Pancreas (tissue), 10 donors: ENCODE measurements around the gene SERP1. TPM values are rescaled to one million over a fixed set of nuclear protein-coding genes. Genes with fewer than 3 reads are reported as not detected.

Source experiments
- ATAC-seq, 4 donors: fragments of 200-7000 bp; cut with Tn5 transposase; one replicate each; pipeline versions ENCODE4 v1.8.0 to v1.9.1; 2020; ENCODE audit warnings: mild to moderate bottlenecking in 4 of 4, moderate library complexity in 4 of 4
- DNase-seq, 6 donors: peaks; one replicate each; pipeline ENCODE4 v3.0.0-alpha.2; 2020
- FAIRE-seq: peaks from 2 replicates; lab custom pipeline; 2012; peaks lifted over from hg19 to GRCh38; lab: Jason Lieb, UNC
- H3K27ac ChIP-seq, 4 donors: fragments of 200-600 bp; sonication (generic); 1 replicate in 3 of 4; 2 replicates in 1 of 4; pipeline versions ENCODE4 v1.5.0 to v1.8.0; 2020
- H3K27me3 ChIP-seq, 4 donors: fragments of 200-600 bp; one replicate each; pipeline ENCODE4 v1.8.0; 2021
- H3K36me3 ChIP-seq, 3 donors: fragments of 200-600 bp; sonication (generic) in 1 of 3; one replicate each; pipeline versions ENCODE4 v1.5.0 to v1.8.0; 2020 to 2021
- H3K4me1 ChIP-seq, 3 donors: fragments of 200-600 bp; one replicate each; pipeline ENCODE4 v1.8.0; 2021
- H3K4me3 ChIP-seq, 4 donors: fragments of 200-600 bp; sonication (generic) in 2 of 4; one replicate each; pipeline versions ENCODE4 v1.5.0 to v1.8.0; 2020 to 2021
- H3K9me3 ChIP-seq, 4 donors: fragments of 200-600 bp; one replicate each; pipeline ENCODE4 v1.8.0; 2021
- WGBS, 2 donors: extraction: QIAGEN DNeasy Blood & Tissue Kit; methylation state at CpG; one replicate each; pipeline ENCODE4 v1.1.7; 2013; 5-methylcytosine and 5-hydroxymethylcytosine counted together
- intact Hi-C, 3 donors: fragments of 100-400 bp; cut with DNase I; formaldehyde crosslinking; loops; one replicate each; pipeline versions ENCODE4 v1.11.1 to v1.14.2; 2022
- polyA plus RNA-seq, 2 donors: library from polyadenylated mRNA; stranded (reverse); fragments of 200-250 nt; gene quantifications; one replicate each; pipeline ENCODE4 v1.2.3, GENCODE V29; 2013
- total RNA-seq, 6 donors: library from RNA; stranded (reverse); fragmentation: NEBNext Ultra II Directional in 4 of 6; extraction: Animal tissue kit (Norgen Biotek cat#: 25700) in 4 of 6; gene quantifications; one replicate each; pipeline versions ENCODE4 v1.2.1 to v1.2.4, GENCODE V29; 2021 to 2023
- TF ChIP-seq, protein P1 (sequence below), 4 donors: fragments of 200-600 bp; sonication (generic) in 3 of 4; IDR thresholded peaks; one replicate each; pipeline versions ENCODE4 v1.5.0 to v1.8.0; 2021; ENCODE audit warnings: antibody characterized with exemption in 4 of 4
- donor health status: healthy with polysubstance abuse.
- donor health status: DM: no; HTN: no; CAD: no; lungs with moderate emphysema.
- donor health status: DM: no; HTN: no; CAD: no.
- donor health status: control.
- donor health status: control.
- donor health status: Bipolar disorder and iron deficiency.
- donor health status: DM: yes; HTN: yes; CAD: no.
- donor health status: DM: no; HTN: no; CAD: no.
- donor health status: DM: no; HTN: no; CAD: no.
- donor health status: DM: yes; HTN: yes; CAD: no.

SERP1 gene
- total and polyA plus RNA-seq, 8 donors, result 69.2 to 197 (median 137) TPM

DNA sequence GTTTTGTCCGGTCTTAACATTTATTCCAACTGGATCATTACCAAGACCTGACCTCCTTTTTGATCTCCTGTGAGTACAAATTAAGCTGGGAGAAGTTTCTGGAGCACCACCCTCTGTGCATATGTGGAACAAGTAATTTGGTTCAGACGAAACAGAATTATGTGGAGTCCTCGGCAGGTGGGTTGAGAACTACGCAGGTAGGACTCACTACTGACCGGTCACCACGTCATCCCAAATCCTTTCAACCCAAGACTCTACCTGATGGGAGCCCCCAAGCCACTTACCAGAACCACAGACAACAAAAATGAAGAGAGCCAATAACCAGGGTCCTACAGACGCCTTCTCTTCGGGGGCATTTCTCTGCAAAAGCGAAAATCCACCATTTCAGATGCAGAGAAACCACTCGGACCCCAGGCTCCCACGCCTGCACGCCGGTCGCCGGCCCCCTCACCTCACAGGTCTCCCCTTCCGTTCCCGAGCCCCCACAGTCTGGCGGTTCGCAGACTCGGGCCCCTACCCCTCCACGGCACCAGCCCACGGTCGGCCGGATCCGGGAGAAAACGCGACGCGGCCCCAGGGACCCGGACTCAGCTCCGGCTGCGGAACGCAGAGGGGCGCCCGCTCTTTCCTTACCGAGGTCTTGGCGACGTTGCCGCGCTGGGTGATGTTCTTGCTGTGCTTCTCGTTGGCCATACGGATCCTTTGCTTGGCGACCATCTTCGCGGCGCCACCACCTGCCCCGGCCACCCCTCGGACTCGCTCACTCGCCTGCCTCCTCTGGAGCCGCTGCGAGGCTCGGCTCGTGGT, 674 bp downstream of the SERP1 start:
- Histone ChIP-seq H3K27ac (peak overlapping the region; percentile 98 to 99 (median 99)), H3K4me3 (peak overlapping the region; percentile 78 to 95 (median 92)), H3K9me3 (no peaks in the 10 kb centered on the region), H3K4me1 (peaks cover 31 to 38% (median 37%) of the 10 kb centered on the region in 3 donors), H3K36me3 (peaks cover 0 to 29% (median 0%) of the 10 kb centered on the region in 3 donors), H3K27me3 (no peaks in the 10 kb centered on the region)
- FAIRE-seq, result no peak
- peak in 4 of 6 donors; percentile 39 to 87 (median 53) for DNase-seq
- peak; percentile 24 to 37 (median 28) for ATAC-seq
- intact Hi-C loops, result no loop called here
- 0 to 1% methylated on average over 41 to 54 of the region's 54 CpGs for WGBS, 2 donors
- TF ChIP-seq, protein P1, sequence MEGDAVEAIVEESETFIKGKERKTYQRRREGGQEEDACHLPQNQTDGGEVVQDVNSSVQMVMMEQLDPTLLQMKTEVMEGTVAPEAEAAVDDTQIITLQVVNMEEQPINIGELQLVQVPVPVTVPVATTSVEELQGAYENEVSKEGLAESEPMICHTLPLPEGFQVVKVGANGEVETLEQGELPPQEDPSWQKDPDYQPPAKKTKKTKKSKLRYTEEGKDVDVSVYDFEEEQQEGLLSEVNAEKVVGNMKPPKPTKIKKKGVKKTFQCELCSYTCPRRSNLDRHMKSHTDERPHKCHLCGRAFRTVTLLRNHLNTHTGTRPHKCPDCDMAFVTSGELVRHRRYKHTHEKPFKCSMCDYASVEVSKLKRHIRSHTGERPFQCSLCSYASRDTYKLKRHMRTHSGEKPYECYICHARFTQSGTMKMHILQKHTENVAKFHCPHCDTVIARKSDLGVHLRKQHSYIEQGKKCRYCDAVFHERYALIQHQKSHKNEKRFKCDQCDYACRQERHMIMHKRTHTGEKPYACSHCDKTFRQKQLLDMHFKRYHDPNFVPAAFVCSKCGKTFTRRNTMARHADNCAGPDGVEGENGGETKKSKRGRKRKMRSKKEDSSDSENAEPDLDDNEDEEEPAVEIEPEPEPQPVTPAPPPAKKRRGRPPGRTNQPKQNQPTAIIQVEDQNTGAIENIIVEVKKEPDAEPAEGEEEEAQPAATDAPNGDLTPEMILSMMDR (IDR thresholded peaks at IDR 0.05), result no peak

DNA sequence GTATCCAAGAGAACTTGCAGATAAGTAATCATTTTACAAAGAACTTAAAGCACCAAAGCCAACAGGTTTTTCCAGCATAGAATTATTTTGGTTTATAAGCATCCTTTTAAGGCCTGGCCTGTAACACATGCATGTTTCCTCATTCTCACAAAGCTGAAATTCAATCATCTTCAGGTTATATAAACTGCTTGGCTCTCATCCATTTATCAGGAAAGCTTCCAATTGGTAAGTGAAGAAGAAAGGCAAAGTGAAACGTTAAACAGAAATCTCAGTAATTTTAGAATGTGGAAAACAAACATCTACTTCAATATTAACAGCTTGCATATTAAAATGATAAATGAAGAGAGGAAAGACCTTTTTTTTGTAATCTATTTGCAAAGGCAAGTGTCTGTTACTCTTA, 1.6 kb downstream of the SERP1 start:
- WGBS, 2 donors, result 0% methylated on average over 1 of the region's 1 CpG
- DNase-seq (no peak), FAIRE-seq (peak; percentile 64), ATAC-seq (no peak)
- peaks cover 0 to 29% (median 0%) of the 10 kb centered on the region in 3 donors for H3K36me3 ChIP-seq
- TF ChIP-seq, protein P1 (IDR thresholded peaks at IDR 0.05), result no peak
- H3K27ac ChIP-seq, result peak overlapping the region; percentile 98 to 99 (median 99)
- H3K4me3 ChIP-seq, result peak overlapping the region; percentile 78 to 95 (median 92)
- intact Hi-C loops, result no loop called here
- H3K9me3 ChIP-seq, result no peaks in the 10 kb centered on the region
- peaks cover 38 to 46% (median 43%) of the 10 kb centered on the region in 3 donors for H3K4me1 ChIP-seq
- no peaks in the 10 kb centered on the region for H3K27me3 ChIP-seq

DNA sequence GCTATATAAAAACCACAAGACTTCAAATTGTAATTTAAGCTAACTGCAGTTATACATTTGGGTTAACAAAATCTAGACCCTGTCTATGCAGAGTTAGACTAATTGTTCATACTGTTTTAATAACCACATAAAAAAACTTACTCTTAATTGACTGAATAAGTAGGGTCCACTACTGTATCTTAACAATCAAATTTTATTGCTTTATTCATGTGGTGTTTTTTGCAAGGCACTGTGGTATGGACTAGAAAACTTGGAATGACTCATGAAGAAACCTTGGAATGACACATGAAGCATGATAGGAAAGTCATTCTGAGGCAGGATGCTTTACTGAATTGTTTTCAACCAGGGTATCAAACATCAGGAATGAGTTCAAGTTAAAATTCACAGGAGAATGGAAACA, 2.3 kb downstream of the SERP1 start:
- intact Hi-C loops, result no loop called here
- DNase-seq (no peak), ATAC-seq (no peak), FAIRE-seq (no peak)
- Histone ChIP-seq H3K4me1 (peaks cover 38 to 53% (median 50%) of the 10 kb centered on the region in 3 donors), H3K27ac (peak overlapping the region in 1 of 4 donors; percentile 98), H3K27me3 (no peaks in the 10 kb centered on the region), H3K4me3 (peak overlapping the region in 3 of 4 donors; percentile 78 to 94 (median 89)), H3K36me3 (peaks cover 0 to 29% (median 0%) of the 10 kb centered on the region in 3 donors), H3K9me3 (no peaks in the 10 kb centered on the region)
- TF ChIP-seq, protein P1 (IDR thresholded peaks at IDR 0.05), result no peak

DNA sequence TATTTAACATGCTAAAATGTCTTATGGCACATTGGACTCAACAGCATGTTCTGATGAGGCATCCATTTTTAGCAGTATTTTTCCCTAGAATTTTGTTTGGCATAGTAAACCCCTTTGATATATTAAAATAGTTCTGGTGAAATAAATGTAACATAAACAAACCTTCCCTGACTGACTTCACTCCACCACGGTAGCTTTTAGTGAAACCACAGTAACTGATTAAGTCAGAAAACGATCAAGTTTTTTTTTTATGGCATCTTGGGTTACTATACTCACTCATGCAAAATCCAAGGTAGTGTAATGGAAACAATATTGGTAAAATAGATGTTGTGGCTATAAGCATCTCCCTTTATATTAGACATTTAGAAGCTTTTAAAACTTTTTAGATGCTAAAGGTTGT, 2.8 kb downstream of the SERP1 start:
- no peak for FAIRE-seq
- intact Hi-C loops, result no loop called here
- no peak overlapping the region for H3K27ac ChIP-seq
- no peak for DNase-seq
- no peaks in the 10 kb centered on the region for H3K9me3 ChIP-seq
- H3K4me1 ChIP-seq, result peaks cover 41 to 56% (median 52%) of the 10 kb centered on the region in 3 donors
- TF ChIP-seq, protein P1 (IDR thresholded peaks at IDR 0.05), result no peak
- WGBS, 2 donors, result 25 to 29% methylated on average over 2 of the region's 2 CpGs
- peaks cover 0 to 29% (median 0%) of the 10 kb centered on the region in 3 donors for H3K36me3 ChIP-seq
- no peaks in the 10 kb centered on the region for H3K27me3 ChIP-seq
- H3K4me3 ChIP-seq, result peak overlapping the region in 1 of 4 donors; percentile 89
- ATAC-seq, result no peak

DNA sequence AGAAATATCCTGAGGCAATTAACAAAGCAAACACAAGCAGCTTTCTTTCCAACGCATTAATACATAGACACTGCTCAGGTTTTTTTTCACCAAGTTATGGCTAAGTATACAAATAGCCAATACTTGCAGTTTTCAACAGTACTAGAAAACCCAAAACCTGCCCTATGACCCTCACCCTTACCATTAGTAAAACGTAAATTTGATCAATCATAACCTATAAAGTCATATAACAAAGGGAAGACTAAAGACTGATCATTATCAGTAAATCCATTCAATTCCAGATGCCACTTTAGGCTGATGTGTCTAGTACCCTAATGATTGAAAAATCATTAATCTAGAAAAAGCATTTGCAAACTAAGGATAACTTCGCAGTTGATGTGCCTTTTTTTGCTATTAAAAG, 3.2 kb downstream of the SERP1 start:
- 29 to 35% methylated on average over 3 of the region's 3 CpGs for WGBS, 2 donors

More for the DNA sequence above, 3.2 kb downstream of the SERP1 start:
- FAIRE-seq (no peak), DNase-seq (no peak), ATAC-seq (no peak)
- H3K27me3 ChIP-seq, result no peaks in the 10 kb centered on the region
- no peaks in the 10 kb centered on the region for H3K9me3 ChIP-seq
- peaks cover 45 to 60% (median 55%) of the 10 kb centered on the region in 3 donors for H3K4me1 ChIP-seq
- H3K36me3 ChIP-seq, result peaks cover 0 to 29% (median 0%) of the 10 kb centered on the region in 3 donors
- TF ChIP-seq, protein P1 (IDR thresholded peaks at IDR 0.05), result no peak
- no peak overlapping the region for H3K27ac ChIP-seq
- peak overlapping the region in 1 of 4 donors; percentile 5 for H3K4me3 ChIP-seq
- intact Hi-C loops, result no loop called here
